GM12878 (cell line): ENCODE results near the gene SPANXB1. TPM values are rescaled to one million over a fixed set of nuclear protein-coding genes. Genes with fewer than 3 reads are reported as not detected.
"Not testable (repeated sequence)": the region's sequence is repeated elsewhere in the genome, so short reads cannot be mapped to it uniquely, and the experiment has no call there.

Experiments
- ATAC-seq: fragments of 200-7000 bp; cut with Tn5 transposase; 3 replicates; pipeline ENCODE4 v1.9.1; 2020; ENCODE audit warnings: mild to moderate bottlenecking, moderate library complexity
- BruUV-seq: library from RNA; stranded (reverse); fragments of 400-500 nt; replicated peaks from 2 replicates; lab custom pipeline; 2021; lab: Mats Ljungman, UMichigan
- CTCF ChIA-PET: fragments of 300-600 bp; sonication (Branson Sonifier 250); formaldehyde crosslinking; extraction: SDS; loops from one replicate; lab custom pipeline; 2021; ENCODE audit warnings: inconsistent platforms; lab: Yijun Ruan, JAX
- POLR2A ChIA-PET: fragments of 350-600 bp; formaldehyde crosslinking; extraction: SDS; loops from one replicate; lab custom pipeline; 2021; ENCODE audit warnings: inconsistent platforms; lab: Charles Lee
- RAD21 ChIA-PET: fragments of 300-600 bp; sonication (Branson Sonifier 250); formaldehyde crosslinking; loops from one replicate; lab custom pipeline; 2023; ENCODE audit warnings: antibody characterized with exemption; ENCODE audit not compliant: unreplicated experiment; lab: Charles Lee
- SMC1A ChIA-PET: fragments of 300-600 bp; sonication (Branson Sonifier 250); formaldehyde crosslinking; loops from one replicate; lab custom pipeline; 2023; ENCODE audit not compliant: unreplicated experiment, uncharacterized antibody; lab: Charles Lee
- DNase-seq: peaks from one replicate; pipeline ENCODE4 v3.0.0-alpha.2; 2011; ENCODE audit warnings: low read depth, low spot score
- FAIRE-seq: peaks from 3 replicates; lab custom pipeline; 2011; peaks lifted over from hg19 to GRCh38; lab: Jason Lieb, UNC
- H2AFZ ChIP-seq: 2 replicates; pipeline ENCODE4 v1.6.0; 2011; ENCODE audit warnings: low read depth, low read length, control low read depth; ENCODE audit not compliant: control insufficient read depth
- H3K27ac ChIP-seq: 2 replicates; pipeline ENCODE4 v1.5.1; 2011; ENCODE audit warnings: control low read depth; ENCODE audit not compliant: control insufficient read depth, insufficient read depth
- H3K27me3 ChIP-seq, 2 experiments: replicated peaks in 1 of 2; 2 replicates each; pipeline versions ENCODE4 v1.6.0 to v1.6.1; 2011; ENCODE audit warnings: low read length in 1 of 2; ENCODE audit not compliant: control insufficient read depth in 2 of 2, insufficient read depth in 2 of 2
- H3K36me3 ChIP-seq, 2 experiments: 2 replicates each; pipeline ENCODE4 v1.5.1; 2011; ENCODE audit warnings: low read length in 1 of 2; ENCODE audit not compliant: control insufficient read depth in 2 of 2, insufficient read depth in 2 of 2
- H3K4me1 ChIP-seq: 2 replicates; pipeline ENCODE4 v1.6.1; 2011; ENCODE audit warnings: mild to moderate bottlenecking, low read length, moderate library complexity, mixed read lengths; ENCODE audit not compliant: control insufficient read depth, insufficient read depth
- H3K4me2 ChIP-seq: 2 replicates; pipeline ENCODE4 v1.6.0; 2011; ENCODE audit warnings: control low read depth; ENCODE audit not compliant: control insufficient read depth, insufficient read depth
- H3K4me3 ChIP-seq: fragments of 200-600 bp; sonication (generic); 2 replicates; pipeline ENCODE4 v1.5.1; 2016
- H3K79me2 ChIP-seq: 2 replicates; pipeline ENCODE4 v1.6.0; 2011; ENCODE audit warnings: low read length; ENCODE audit not compliant: control insufficient read depth, insufficient read depth
- H3K9ac ChIP-seq: 2 replicates; pipeline ENCODE4 v1.8.0; 2011; ENCODE audit warnings: low read length, control low read depth, mixed read lengths; ENCODE audit not compliant: control insufficient read depth, insufficient read depth
- H3K9me3 ChIP-seq: replicated peaks from 3 replicates; pipeline ENCODE4 v1.5.1; 2011; ENCODE audit warnings: mild to moderate bottlenecking, low read length; ENCODE audit not compliant: control insufficient read depth, insufficient read depth
- H4K20me1 ChIP-seq: 2 replicates; pipeline ENCODE4 v1.6.0; 2011; ENCODE audit not compliant: control insufficient read depth, insufficient read depth
- WGBS: methylation state at CpG from one replicate; pipeline ENCODE4 v1.1.6; 2016; ENCODE audit warnings: low lambda C conversion rate; ENCODE audit not compliant: insufficient replicate concordance, insufficient coverage; ENCODE audit errors: missing lambda C conversion rate; 5-methylcytosine and 5-hydroxymethylcytosine counted together
- in situ Hi-C: fragments of 300-500 bp; cut with MboI; formaldehyde crosslinking; loops from 9 replicates; pipeline ENCODE4 v1.14.3; 2018; ENCODE audit warnings: mixed read lengths
- intact Hi-C: fragments of 100-400 bp; cut with micrococcal nuclease; formaldehyde crosslinking; loops from one replicate; pipeline ENCODE4 v1.14.2; 2022; ENCODE audit not compliant: unreplicated experiment
- polyA plus RNA-seq, 11 experiments: library from polyadenylated mRNA; depleted of rRNA in 4 of 11; unstranded in 6 of 11; stranded (reverse) in 5 of 11; fragments of >200 nt; fragmentation: Nextera tagmentation in 4 of 11; fragmentation: Illumina TruSeq in 1 of 11; extraction: Ambion mirVana in 4 of 11; extraction: Trizol in 1 of 11; gene quantifications; 1 replicate in 1 of 11; 2 replicates in 10 of 11; pipeline versions ENCODE4 v1.2.1 to v1.2.3, GENCODE V29; 2011 to 2016; ENCODE audit warnings: inconsistent platforms in 2 of 11, missing spikeins in 2 of 11, low read depth in 1 of 11
- total RNA-seq, 4 experiments: library from RNA; depleted of rRNA in 3 of 4; stranded (reverse); fragments of >200 nt in 3 of 4; fragmentation: Illumina TruSeq in 1 of 4; extraction: Trizol in 1 of 4; gene quantifications; 2 replicates each; pipeline versions ENCODE4 v1.2.1 to v1.2.3, GENCODE V29; 2013 to 2021

Gene SPANXB1
- total and polyA plus RNA-seq, 10 of the 15 experiments (the other 5 are each of a cell fraction or from before 2014, with no cell fraction given), result 0.18 TPM; not detected in 9

DNA sequence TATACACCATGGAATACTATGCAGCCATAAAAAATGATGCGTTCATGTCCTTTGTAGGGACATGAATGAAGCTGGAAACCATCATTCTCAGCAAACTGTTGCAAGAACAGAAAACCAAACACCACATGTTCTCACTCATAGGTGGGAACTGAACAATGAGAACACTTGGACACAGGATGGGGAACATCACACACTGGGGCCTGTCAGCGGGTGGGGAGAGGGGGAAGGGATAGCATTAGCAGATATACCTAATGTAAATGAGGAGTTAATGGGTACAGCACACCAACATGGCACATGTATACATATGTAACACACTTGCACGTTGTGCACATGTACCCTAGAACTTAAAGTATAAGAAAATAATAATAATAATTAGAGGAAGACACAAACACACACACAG is 47.5 kb downstream of the SPANXB1 start:
- intact Hi-C loops, H4K20me1 ChIP-seq, H3K4me1 ChIP-seq, H3K27me3 ChIP-seq, RAD21 ChIA-PET, BruUV-seq, CTCF ChIA-PET, H3K9me3 ChIP-seq, H3K9ac ChIP-seq, POLR2A ChIA-PET, H3K79me2 ChIP-seq, H3K4me2 ChIP-seq, in situ Hi-C loops, H2AFZ ChIP-seq, H3K36me3 ChIP-seq, FAIRE-seq, H3K27ac ChIP-seq, H3K4me3 ChIP-seq, SMC1A ChIA-PET, ATAC-seq, DNase-seq: not testable (repeated sequence)
- WGBS, result 35% methylated on average over 3 of the region's 3 CpGs

DNA sequence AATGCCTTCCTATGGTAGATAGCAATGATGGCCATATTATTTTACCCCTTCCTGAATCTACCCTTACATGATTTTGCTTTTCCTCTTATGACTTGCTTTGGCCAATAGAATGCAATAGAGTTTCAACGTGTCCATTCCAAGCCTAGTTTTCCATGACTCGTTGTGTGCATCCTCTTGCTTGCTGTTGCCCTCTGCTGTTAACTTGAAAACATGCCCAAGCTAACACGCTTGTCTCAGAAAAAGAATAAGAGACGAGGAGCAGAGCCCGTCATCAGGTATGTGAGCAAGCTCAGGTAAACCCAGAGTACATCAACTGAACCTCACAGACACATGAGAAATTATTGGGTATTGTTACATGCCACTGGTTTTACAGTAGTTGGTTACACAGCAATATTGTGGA is 49.7 kb downstream of the SPANXB1 start:
- POLR2A ChIA-PET, H2AFZ ChIP-seq, H3K27me3 ChIP-seq, FAIRE-seq, H3K4me2 ChIP-seq, H3K9me3 ChIP-seq, DNase-seq, RAD21 ChIA-PET, H3K4me3 ChIP-seq, H3K4me1 ChIP-seq, in situ Hi-C loops, SMC1A ChIA-PET, H4K20me1 ChIP-seq, H3K27ac ChIP-seq, ATAC-seq, H3K79me2 ChIP-seq, H3K36me3 ChIP-seq, BruUV-seq, H3K9ac ChIP-seq, CTCF ChIA-PET, intact Hi-C loops: not testable (repeated sequence)
- 10% methylated on average over 5 of the region's 5 CpGs for WGBS

Other genes with a start within 250 kb of the SPANXB1 start
- gene LDOC1, start 174.5 kb downstream of the SPANXB1 start, total RNA-seq (2014; rRNA removed), result not detected in 2 replicates
- not detected in 2 replicates for gene LDOC1, start 174.5 kb downstream of the SPANXB1 start, total RNA-seq (2014; rRNA removed; fragmentation: Illumina TruSeq; extraction: Trizol)
- 0.28 TPM in 1 of 2 replicates, not detected in the other for gene LDOC1, start 174.5 kb downstream of the SPANXB1 start, total RNA-seq (2021)
- gene LDOC1, start 174.5 kb downstream of the SPANXB1 start, polyA plus RNA-seq (2011; rRNA removed), result 0.04 TPM in 1 of 2 replicates, not detected in the other
- gene LDOC1, start 174.5 kb downstream of the SPANXB1 start, polyA plus RNA-seq (2014; fragmentation: Illumina TruSeq; extraction: Trizol), result not detected in 2 replicates
- gene LDOC1, start 174.5 kb downstream of the SPANXB1 start, polyA plus RNA-seq (2014; fragmentation: Nextera tagmentation; extraction: Ambion mirVana), result not detected
- gene LDOC1, start 174.5 kb downstream of the SPANXB1 start, polyA plus RNA-seq (2014; rRNA removed), result not detected in 2 replicates
- under 1 TPM in 1 of 2 experiments, not detected in 1; 0.11 TPM for gene LDOC1, start 174.5 kb downstream of the SPANXB1 start, polyA plus RNA-seq (2016; fragmentation: Nextera tagmentation; extraction: Ambion mirVana)
- not detected in 2 replicates for gene SPANXC, start 239.9 kb downstream of the SPANXB1 start, total RNA-seq (2014; rRNA removed)
- not detected in 2 replicates for gene SPANXC, start 239.9 kb downstream of the SPANXB1 start, total RNA-seq (2014; rRNA removed; fragmentation: Illumina TruSeq; extraction: Trizol)
- gene SPANXC, start 239.9 kb downstream of the SPANXB1 start, total RNA-seq (2021), result not detected in 2 replicates
- gene SPANXC, start 239.9 kb downstream of the SPANXB1 start, polyA plus RNA-seq (2011; rRNA removed), result not detected in 2 replicates
- not detected in 2 replicates for gene SPANXC, start 239.9 kb downstream of the SPANXB1 start, polyA plus RNA-seq (2014; fragmentation: Illumina TruSeq; extraction: Trizol)
- gene SPANXC, start 239.9 kb downstream of the SPANXB1 start, polyA plus RNA-seq (2014; fragmentation: Nextera tagmentation; extraction: Ambion mirVana), result not detected
- not detected in 2 replicates for gene SPANXC, start 239.9 kb downstream of the SPANXB1 start, polyA plus RNA-seq (2014; rRNA removed)
- gene SPANXC, start 239.9 kb downstream of the SPANXB1 start, polyA plus RNA-seq (2016; fragmentation: Nextera tagmentation; extraction: Ambion mirVana), result not detected